Trophoblast cell (in vitro differentiated cells and primary cell): ENCODE data around the gene BLVRA.

ENCODE experiments used
- DNase-seq, 2 donors: peaks; one replicate each; pipeline ENCODE4 v3.0.0-alpha.2; 2016
- H2AFZ ChIP-seq: 2 replicates; pipeline ENCODE4 v1.6.1; 2013; ENCODE audit warnings: low read length, moderate library complexity, mild to moderate bottlenecking; ENCODE audit not compliant: insufficient read depth, poor library complexity
- H2AK5ac ChIP-seq: 2 replicates; pipeline ENCODE4 v1.6.1; 2013; ENCODE audit warnings: mild to moderate bottlenecking, low read length
- H2BK120ac ChIP-seq: 2 replicates; pipeline ENCODE4 v1.6.1; 2013; ENCODE audit warnings: low read length, mild to moderate bottlenecking, moderate library complexity; ENCODE audit not compliant: insufficient read depth, poor library complexity
- H2BK12ac ChIP-seq: 2 replicates; pipeline ENCODE4 v1.6.1; 2013; ENCODE audit warnings: mild to moderate bottlenecking, low read length, moderate library complexity
- H2BK5ac ChIP-seq: 2 replicates; pipeline ENCODE4 v1.6.1; 2013; ENCODE audit warnings: low read length, low read depth, moderate library complexity, mild to moderate bottlenecking; ENCODE audit not compliant: poor library complexity
- H3K14ac ChIP-seq: 2 replicates; pipeline ENCODE4 v1.6.1; 2013; ENCODE audit warnings: mild to moderate bottlenecking, low read length
- H3K18ac ChIP-seq: 2 replicates; pipeline ENCODE4 v1.6.1; 2013; ENCODE audit warnings: mild to moderate bottlenecking, low read length
- H3K23ac ChIP-seq: 2 replicates; pipeline ENCODE4 v1.6.1; 2013; ENCODE audit warnings: low read length
- H3K27ac ChIP-seq: 2 replicates; pipeline ENCODE4 v1.5.1; 2013; ENCODE audit warnings: low read depth, mild to moderate bottlenecking, inconsistent platforms, low read length, moderate library complexity
- H3K27me3 ChIP-seq: 2 replicates; pipeline ENCODE4 v1.6.1; 2013; ENCODE audit warnings: inconsistent platforms, mild to moderate bottlenecking, low read length, moderate library complexity; ENCODE audit not compliant: insufficient read depth
- H3K36me3 ChIP-seq, 2 experiments: 1 replicate in 1 of 2; 2 replicates in 1 of 2; pipeline ENCODE4 v1.6.1; 2013; ENCODE audit warnings: low read length in 2 of 2, mild to moderate bottlenecking in 2 of 2, moderate library complexity in 1 of 2; ENCODE audit not compliant: insufficient read depth in 2 of 2, control insufficient read depth in 1 of 2
- H3K4ac ChIP-seq: 2 replicates; pipeline ENCODE4 v1.6.1; 2013; ENCODE audit warnings: low read depth, mild to moderate bottlenecking, low read length, moderate library complexity
- H3K4me1 ChIP-seq, 2 experiments: 1 replicate in 1 of 2; 2 replicates in 1 of 2; pipeline ENCODE4 v1.6.1; 2013; ENCODE audit warnings: low read length in 2 of 2, mild to moderate bottlenecking in 2 of 2, moderate library complexity in 1 of 2; ENCODE audit not compliant: insufficient read depth in 2 of 2, control insufficient read depth in 1 of 2
- H3K4me2 ChIP-seq: 2 replicates; pipeline ENCODE4 v1.6.1; 2013; ENCODE audit warnings: inconsistent platforms, mild to moderate bottlenecking, low read length, moderate library complexity
- H3K4me3 ChIP-seq: 2 replicates; pipeline ENCODE4 v1.5.1; 2013; ENCODE audit warnings: mild to moderate bottlenecking, low read depth, low read length, inconsistent platforms
- H3K79me1 ChIP-seq: one replicate; pipeline ENCODE4 v1.6.1; 2013; ENCODE audit warnings: low read length
- H3K79me2 ChIP-seq: 2 replicates; pipeline ENCODE4 v1.6.1; 2013; ENCODE audit warnings: low read length, mild to moderate bottlenecking; ENCODE audit not compliant: control insufficient read depth, insufficient read depth, poor library complexity
- H3K9ac ChIP-seq: 2 replicates; pipeline ENCODE4 v1.6.1; 2013; ENCODE audit warnings: mild to moderate bottlenecking, low read length
- H3K9me3 ChIP-seq: 2 replicates; pipeline ENCODE4 v1.6.1; 2013; ENCODE audit warnings: low read depth, mild to moderate bottlenecking, control low read depth, inconsistent platforms, low read length; ENCODE audit not compliant: insufficient read depth
- H4K12ac ChIP-seq: 2 replicates; pipeline ENCODE4 v1.6.1; 2013; ENCODE audit warnings: low read depth, mild to moderate bottlenecking, low read length, moderate library complexity
- H4K8ac ChIP-seq: 2 replicates; pipeline ENCODE4 v1.6.1; 2013; ENCODE audit warnings: low read depth, mild to moderate bottlenecking, low read length, moderate library complexity
- H4K91ac ChIP-seq: one replicate; pipeline ENCODE4 v1.6.1; 2013; ENCODE audit warnings: low read depth, mild to moderate bottlenecking, low read length, moderate library complexity
- WGBS: extraction: QIAGEN DNeasy Blood & Tissue Kit; methylation state at CpG from one replicate; pipeline ENCODE4 v1.1.7; 2013; ENCODE audit warnings: missing lambda C conversion rate; ENCODE audit not compliant: insufficient read length, insufficient coverage; ENCODE audit errors: extremely low coverage; 5-methylcytosine and 5-hydroxymethylcytosine counted together

Gene BLVRA

DNA sequence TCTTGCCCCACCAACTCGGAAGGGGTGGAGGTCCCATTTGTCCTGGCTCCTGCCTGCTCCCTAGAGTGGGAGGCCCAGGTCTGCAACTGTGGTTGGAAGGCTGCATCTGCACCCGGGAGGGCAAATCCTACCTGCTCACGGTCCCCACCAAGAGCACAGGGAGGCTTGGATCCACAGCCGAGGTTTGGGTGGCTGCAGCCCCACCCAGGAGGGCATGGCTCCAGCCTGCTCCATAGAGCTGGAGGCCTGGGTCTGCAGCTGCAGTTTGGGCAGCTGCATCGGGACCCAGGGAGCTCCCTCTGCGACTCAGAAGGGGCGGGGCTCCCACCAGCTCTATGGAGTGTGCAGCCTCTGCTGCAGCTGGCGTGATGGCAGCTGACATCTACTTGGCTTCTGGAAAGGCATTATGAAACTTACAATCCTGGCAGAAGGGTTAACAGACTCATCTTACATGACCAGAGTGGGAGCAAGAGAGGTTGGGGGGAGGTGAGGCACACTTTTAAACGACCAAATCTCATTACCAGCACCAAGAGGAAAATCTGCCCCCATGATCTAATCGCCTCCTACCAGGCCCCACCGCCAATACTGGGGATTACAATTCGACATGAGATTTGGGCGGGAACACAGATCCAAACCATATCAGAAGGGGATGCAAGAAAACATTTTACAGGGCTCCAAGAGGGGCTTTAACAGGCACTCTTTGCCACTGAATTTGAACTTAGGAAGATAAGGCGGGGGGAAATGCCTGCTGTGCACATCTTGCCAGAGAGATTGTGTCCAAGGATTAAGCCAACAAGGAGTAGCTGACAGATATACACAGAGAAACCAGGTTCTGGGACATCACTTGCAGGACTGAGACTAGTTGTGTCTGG lies 8.2 kb upstream of the BLVRA start:
- no peaks in the 10 kb centered on the region for H3K79me2 ChIP-seq
- no peak overlapping the region for H3K14ac ChIP-seq
- no peak overlapping the region for H3K4me3 ChIP-seq
- H3K18ac ChIP-seq, result no peak overlapping the region
- no peak for DNase-seq
- no peak overlapping the region for H2AFZ ChIP-seq
- H2AK5ac ChIP-seq, result no peak overlapping the region
- WGBS, result no CpG with 5 or more reads among the region's 14 CpGs
- H4K91ac ChIP-seq, result no peak overlapping the region
- no peak overlapping the region for H2BK120ac ChIP-seq
- no peak overlapping the region for H2BK12ac ChIP-seq
- H3K4ac ChIP-seq, result no peak overlapping the region
- no peaks in the 10 kb centered on the region for H3K27me3 ChIP-seq
- H3K4me1 ChIP-seq, result no peaks in the 10 kb centered on the region
- H4K12ac ChIP-seq, result no peak overlapping the region
- H3K23ac ChIP-seq, result no peak overlapping the region
- H3K9me3 ChIP-seq, result peaks cover 2% of the 10 kb centered on the region
- no peak overlapping the region for H3K27ac ChIP-seq
- no peaks in the 10 kb centered on the region for H3K79me1 ChIP-seq
- H4K8ac ChIP-seq, result no peak overlapping the region
- no peak overlapping the region for H3K4me2 ChIP-seq
- no peaks in the 10 kb centered on the region for H3K36me3 ChIP-seq
- no peak overlapping the region for H2BK5ac ChIP-seq
- no peak overlapping the region for H3K9ac ChIP-seq

DNA sequence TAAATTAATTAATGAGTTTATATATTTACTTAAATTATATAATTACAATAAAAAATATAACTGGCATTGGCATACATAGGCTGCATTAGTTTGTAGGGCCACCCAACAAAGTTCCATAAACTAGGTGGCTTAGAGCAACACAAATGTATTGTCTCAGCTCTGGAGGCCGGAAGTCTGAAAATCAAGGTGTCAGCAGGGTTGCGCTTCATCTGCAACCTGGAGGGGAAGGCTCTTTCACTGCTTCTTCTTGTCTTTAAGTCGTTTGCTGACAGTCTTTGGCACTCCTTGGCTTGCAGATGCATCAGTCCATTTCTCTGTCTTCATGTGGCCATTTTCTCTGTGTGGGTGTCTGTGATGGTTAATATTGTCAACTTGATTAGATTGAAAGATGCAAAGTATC lies 6.1 kb upstream of the BLVRA start:
- H3K4me2 ChIP-seq, result no peak overlapping the region
- no peak overlapping the region for H3K9ac ChIP-seq
- no peak overlapping the region for H3K4me3 ChIP-seq
- H4K91ac ChIP-seq, result no peak overlapping the region
- no peak overlapping the region for H4K8ac ChIP-seq
- H3K36me3 ChIP-seq, result no peaks in the 10 kb centered on the region
- no peak overlapping the region for H3K18ac ChIP-seq
- no peaks in the 10 kb centered on the region for H3K79me1 ChIP-seq
- H3K23ac ChIP-seq, result no peak overlapping the region
- H2AFZ ChIP-seq, result no peak overlapping the region
- no peak overlapping the region for H2AK5ac ChIP-seq
- H3K4ac ChIP-seq, result no peak overlapping the region
- no peaks in the 10 kb centered on the region for H3K27me3 ChIP-seq
- H3K4me1 ChIP-seq, result no peaks in the 10 kb centered on the region
- WGBS, result no CpG with 5 or more reads among the region's 3 CpGs
- DNase-seq, result no peak
- peaks cover 2% of the 10 kb centered on the region for H3K9me3 ChIP-seq
- H2BK120ac ChIP-seq, result no peak overlapping the region
- no peaks in the 10 kb centered on the region for H3K79me2 ChIP-seq
- H4K12ac ChIP-seq, result no peak overlapping the region
- no peak overlapping the region for H3K27ac ChIP-seq
- H2BK5ac ChIP-seq, result no peak overlapping the region
- H3K14ac ChIP-seq, result no peak overlapping the region
- H2BK12ac ChIP-seq, result no peak overlapping the region

DNA sequence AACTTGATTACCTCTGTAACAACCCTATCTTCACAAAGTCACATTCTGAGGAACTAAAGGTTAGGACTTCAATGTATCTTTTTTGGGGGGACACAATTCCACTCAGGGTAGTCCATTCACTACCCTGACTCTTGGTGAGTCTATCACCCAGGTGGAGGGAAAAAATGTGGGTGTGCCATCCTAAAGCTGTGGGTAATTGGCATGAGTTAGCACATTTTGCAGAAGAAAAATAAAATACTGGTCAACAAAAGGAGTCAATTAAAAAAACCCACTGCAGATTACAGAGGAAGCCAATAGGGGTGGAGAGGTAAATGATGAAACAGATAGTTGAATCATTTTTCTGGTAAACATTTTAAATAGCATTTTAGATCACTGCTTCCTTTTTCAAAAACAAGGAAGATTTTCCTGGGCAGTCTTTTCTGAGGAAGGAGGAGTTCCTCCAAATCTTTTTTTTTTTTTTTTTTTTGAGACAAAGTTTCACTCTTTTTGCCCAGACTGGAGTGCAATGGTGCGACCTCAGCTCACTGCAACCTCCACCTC lies 5.1 kb upstream of the BLVRA start:
- H3K79me2 ChIP-seq, result no peaks in the 10 kb centered on the region
- no peak overlapping the region for H2AK5ac ChIP-seq
- no peak overlapping the region for H3K27ac ChIP-seq
- H2BK120ac ChIP-seq, result no peak overlapping the region
- H4K8ac ChIP-seq, result no peak overlapping the region
- peaks cover 2% of the 10 kb centered on the region for H3K9me3 ChIP-seq
- no peak overlapping the region for H3K4ac ChIP-seq
- DNase-seq, result no peak
- no peak overlapping the region for H3K9ac ChIP-seq
- no peak overlapping the region for H3K23ac ChIP-seq
- no peak overlapping the region for H3K4me3 ChIP-seq
- H2AFZ ChIP-seq, result no peak overlapping the region
- no peak overlapping the region for H2BK12ac ChIP-seq
- H3K18ac ChIP-seq, result no peak overlapping the region
- no peaks in the 10 kb centered on the region for H3K36me3 ChIP-seq
- no peak overlapping the region for H2BK5ac ChIP-seq
- peaks cover 4% of the 10 kb centered on the region in 2 experiments for H3K4me1 ChIP-seq
- H3K14ac ChIP-seq, result no peak overlapping the region
- H3K27me3 ChIP-seq, result peaks cover 6% of the 10 kb centered on the region
- no peak overlapping the region for H4K91ac ChIP-seq
- no peak overlapping the region for H3K4me2 ChIP-seq
- peaks cover 3% of the 10 kb centered on the region for H3K79me1 ChIP-seq
- WGBS, result no CpG with 5 or more reads among the region's 1 CpG
- no peak overlapping the region for H4K12ac ChIP-seq

DNA sequence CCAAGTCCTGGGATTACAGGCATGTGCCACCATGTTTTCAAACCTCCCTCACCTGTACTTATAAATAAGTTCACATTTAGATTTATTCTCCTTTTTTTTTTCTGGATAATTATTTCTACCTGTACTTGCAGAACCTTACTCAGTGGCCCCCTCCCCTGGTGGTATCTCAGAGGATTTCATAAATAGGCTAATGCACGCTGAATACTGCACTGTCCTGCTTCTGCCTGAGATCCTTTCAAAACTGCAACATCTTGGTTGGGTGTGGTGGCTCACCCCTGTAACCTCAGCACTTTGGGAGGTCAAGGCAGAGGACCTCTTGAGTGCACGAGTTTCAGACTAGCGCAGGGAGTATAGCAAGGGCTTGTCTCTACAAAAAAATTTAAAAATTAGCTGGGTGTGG lies 4.6 kb upstream of the BLVRA start:
- Histone ChIP-seq H3K79me1 (peaks cover 3% of the 10 kb centered on the region), H2BK120ac (no peak overlapping the region), H3K9me3 (peaks cover 2% of the 10 kb centered on the region), H3K4me1 (peaks cover 4% of the 10 kb centered on the region in 2 experiments), H4K91ac (no peak overlapping the region), H3K14ac (no peak overlapping the region), H3K23ac (no peak overlapping the region), H2BK12ac (no peak overlapping the region), H3K9ac (no peak overlapping the region), H4K12ac (no peak overlapping the region), H3K27ac (no peak overlapping the region), H2AFZ (no peak overlapping the region), H3K18ac (no peak overlapping the region), H2BK5ac (no peak overlapping the region), H4K8ac (no peak overlapping the region), H3K4me3 (no peak overlapping the region), H2AK5ac (no peak overlapping the region), H3K79me2 (no peaks in the 10 kb centered on the region), H3K4ac (no peak overlapping the region), H3K27me3 (peaks cover 6% of the 10 kb centered on the region), H3K36me3 (no peaks in the 10 kb centered on the region), H3K4me2 (no peak overlapping the region)
- WGBS, result no CpG with 5 or more reads among the region's 3 CpGs
- DNase-seq, result no peak
